Measurements from ENCODE around the gene ADGRE3. TPM values are rescaled to one million over a fixed set of nuclear protein-coding genes. Genes with fewer than 3 reads are reported as not detected.

ADGRE3 gene
- total and polyA plus RNA-seq, 2 experiments from 2014 or later, result not detected

- no peak overlapping the region for H3K9ac ChIP-seq
- H2AFZ ChIP-seq, result no peak overlapping the region
- TF ChIP-seq EZH2 (IDR thresholded peaks at IDR 0.05; ENCODE audit: insufficient read depth, poor library complexity, severe bottlenecking), result no peak
- TF ChIP-seq EZH2phosphoT487 (IDR thresholded peaks at IDR 0.05; ENCODE audit: insufficient read depth, low read depth), result no peak
- 94 to 100% methylated on average over 4 of the region's 4 CpGs for WGBS, 2 experiments (ENCODE audit: low coverage in 1 of 2, low lambda C conversion rate in 2 of 2, missing lambda C conversion rate in 2 of 2)
- no peak overlapping the region for H3K4me3 ChIP-seq
- H3F3A ChIP-seq (ENCODE audit: insufficient read depth), result peaks cover 7% of the 10 kb centered on the region; the same call in 1 of the 2 replicates
- H3K9me2 ChIP-seq (ENCODE audit: insufficient read depth), result no peaks in the 10 kb centered on the region
- no peak for DNase-seq
- H3K9me3 ChIP-seq (ENCODE audit: low read depth), result peaks cover 3% of the 10 kb centered on the region
- H3K27me3 ChIP-seq (replicated peaks; ENCODE audit: insufficient read depth), result no peaks in the 10 kb centered on the region
- H3K4me2 ChIP-seq (ENCODE audit: unreplicated experiment), result no peak overlapping the region
- in situ Hi-C loops (cut with MboI), result no loop called here
- no peak overlapping the region for H3K27ac ChIP-seq
- H4K20me1 ChIP-seq (ENCODE audit: insufficient read depth), result no peaks in the 10 kb centered on the region
- H3K36me3 ChIP-seq (ENCODE audit: low read depth), result peaks cover 63% of the 10 kb centered on the region
- no peaks in the 10 kb centered on the region for H3K79me2 ChIP-seq (ENCODE audit: insufficient read depth)
- H3K4me1 ChIP-seq (ENCODE audit: insufficient read depth), result no peaks in the 10 kb centered on the region
Observed at GRCh38 chr19:14715841-14716240, 41.2 kb upstream of the ADGRE3 start.

- no peak overlapping the region for H3K4me2 ChIP-seq (ENCODE audit: unreplicated experiment)
- H3K9ac ChIP-seq, result no peak overlapping the region
- TF ChIP-seq EZH2 (IDR thresholded peaks at IDR 0.05; ENCODE audit: insufficient read depth, poor library complexity, severe bottlenecking) (no peak), EZH2phosphoT487 (IDR thresholded peaks at IDR 0.05; ENCODE audit: insufficient read depth, low read depth) (no peak)
- no peak overlapping the region for H2AFZ ChIP-seq
- no peak overlapping the region for H3K4me3 ChIP-seq
- no peaks in the 10 kb centered on the region for H3K9me3 ChIP-seq (ENCODE audit: low read depth)
- no peak for DNase-seq
- no peaks in the 10 kb centered on the region for H3K79me2 ChIP-seq (ENCODE audit: insufficient read depth)
- H3K9me2 ChIP-seq (ENCODE audit: insufficient read depth), result no peaks in the 10 kb centered on the region
- 86 to 93% methylated on average over 6 of the region's 6 CpGs for WGBS, 2 experiments (ENCODE audit: low coverage in 1 of 2, low lambda C conversion rate in 2 of 2, missing lambda C conversion rate in 2 of 2)
- no peaks in the 10 kb centered on the region for H3K27me3 ChIP-seq (replicated peaks; ENCODE audit: insufficient read depth)
- H4K20me1 ChIP-seq (ENCODE audit: insufficient read depth), result no peaks in the 10 kb centered on the region
- peaks cover 25% of the 10 kb centered on the region for H3K36me3 ChIP-seq (ENCODE audit: low read depth)
- in situ Hi-C loops (cut with MboI), result no loop called here
- no peaks in the 10 kb centered on the region for H3K4me1 ChIP-seq (ENCODE audit: insufficient read depth)
- no peaks in the 10 kb centered on the region for H3F3A ChIP-seq (ENCODE audit: insufficient read depth)
- no peak overlapping the region for H3K27ac ChIP-seq
Observed at GRCh38 chr19:14704450-14704849, 29.8 kb upstream of the ADGRE3 start.

- Histone ChIP-seq H3K9me3 (ENCODE audit: low read depth) (no peaks in the 10 kb centered on the region), H3K36me3 (ENCODE audit: low read depth) (peaks cover 22% of the 10 kb centered on the region), H3K9ac (no peak overlapping the region), H3K4me3 (no peak overlapping the region), H3K4me1 (ENCODE audit: insufficient read depth) (no peaks in the 10 kb centered on the region), H3F3A (ENCODE audit: insufficient read depth) (no peaks in the 10 kb centered on the region), H3K27ac (no peak overlapping the region), H3K27me3 (replicated peaks; ENCODE audit: insufficient read depth) (no peaks in the 10 kb centered on the region), H3K4me2 (ENCODE audit: unreplicated experiment) (no peak overlapping the region), H4K20me1 (ENCODE audit: insufficient read depth) (no peaks in the 10 kb centered on the region), H3K79me2 (ENCODE audit: insufficient read depth) (no peaks in the 10 kb centered on the region), H3K9me2 (ENCODE audit: insufficient read depth) (no peaks in the 10 kb centered on the region), H2AFZ (no peak overlapping the region)
- 84 to 93% methylated on average over 6 of the region's 6 CpGs for WGBS, 2 experiments (ENCODE audit: low coverage in 1 of 2, low lambda C conversion rate in 2 of 2, missing lambda C conversion rate in 2 of 2)
- in situ Hi-C loops (cut with MboI), result no loop called here
- TF ChIP-seq EZH2phosphoT487 (IDR thresholded peaks at IDR 0.05; ENCODE audit: insufficient read depth, low read depth), result no peak
- no peak for TF ChIP-seq EZH2 (IDR thresholded peaks at IDR 0.05; ENCODE audit: insufficient read depth, poor library complexity, severe bottlenecking)
- no peak for DNase-seq
Observed at GRCh38 chr19:14703833-14704232, 29.2 kb upstream of the ADGRE3 start.

GRCh38 chr19:14700711-14701375 is 26.2 kb upstream of the ADGRE3 start:
- WGBS, 2 experiments (ENCODE audit: low coverage in 1 of 2, low lambda C conversion rate in 2 of 2, missing lambda C conversion rate in 2 of 2), result 96 to 97% methylated on average over 8 to 9 of the region's 9 CpGs
- Histone ChIP-seq H3K9me2 (ENCODE audit: insufficient read depth) (no peaks in the 10 kb centered on the region), H3K4me3 (no peak overlapping the region), H3K36me3 (ENCODE audit: low read depth) (peaks cover 28% of the 10 kb centered on the region), H3F3A (ENCODE audit: insufficient read depth) (no peaks in the 10 kb centered on the region), H3K27ac (no peak overlapping the region), H3K9ac (no peak overlapping the region), H3K27me3 (replicated peaks; ENCODE audit: insufficient read depth) (no peaks in the 10 kb centered on the region), H2AFZ (no peak overlapping the region), H3K4me1 (ENCODE audit: insufficient read depth) (no peaks in the 10 kb centered on the region), H3K9me3 (ENCODE audit: low read depth) (no peaks in the 10 kb centered on the region), H3K79me2 (ENCODE audit: insufficient read depth) (no peaks in the 10 kb centered on the region), H4K20me1 (ENCODE audit: insufficient read depth) (no peaks in the 10 kb centered on the region), H3K4me2 (ENCODE audit: unreplicated experiment) (no peak overlapping the region)
- no peak for TF ChIP-seq EZH2 (IDR thresholded peaks at IDR 0.05; ENCODE audit: insufficient read depth, poor library complexity, severe bottlenecking)
- TF ChIP-seq EZH2phosphoT487 (IDR thresholded peaks at IDR 0.05; ENCODE audit: insufficient read depth, low read depth), result no peak
- in situ Hi-C loops (cut with MboI), result no loop called here
- DNase-seq, result no peak

Measured in GM23248 (cell line).